ENCODE measurements around the gene NXPH3. TPM values are rescaled to one million over a fixed set of nuclear protein-coding genes. Genes with fewer than 3 reads are reported as not detected.
"Not testable (repeated sequence)": the region's sequence is repeated elsewhere in the genome, so short reads cannot be mapped to it uniquely, and the experiment has no call there.

The NXPH3 gene
- polyA plus RNA-seq (2014; cell fraction: cytosol; rRNA removed), result 0.44 and 0.58 TPM in 2 replicates
- not detected in 2 replicates for polyA plus RNA-seq (2014; cell fraction: nucleus; rRNA removed)

DNA sequence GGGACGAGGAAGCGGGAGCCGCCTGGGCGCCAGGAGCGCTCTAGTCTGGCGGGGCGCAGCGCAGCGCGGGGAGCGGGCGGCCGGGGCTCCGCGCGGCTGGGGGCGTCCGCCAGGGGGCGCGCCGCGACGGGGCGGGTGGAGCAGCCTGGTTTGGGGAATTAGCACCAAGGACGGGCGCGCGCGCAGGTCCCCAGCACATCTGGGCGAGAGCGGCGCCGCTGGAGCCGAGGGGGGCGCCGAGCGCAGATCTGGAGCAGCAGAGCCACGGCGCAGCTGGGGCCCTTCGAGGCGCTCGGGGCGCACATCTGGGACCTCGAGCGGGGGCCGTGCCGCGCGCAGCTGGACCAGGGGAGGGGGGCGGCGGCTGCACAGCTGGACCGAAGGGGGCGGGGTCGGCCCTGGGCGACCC is at the start of gene NXPH3:
Gene NXPH3 (plus strand): TSS at position 193 of the 409 bp plus-strand sequence. CDS start 349 bp downstream, outside the sequence.
- no peak for DNase-seq (ENCODE audit: low spot score)

DNA sequence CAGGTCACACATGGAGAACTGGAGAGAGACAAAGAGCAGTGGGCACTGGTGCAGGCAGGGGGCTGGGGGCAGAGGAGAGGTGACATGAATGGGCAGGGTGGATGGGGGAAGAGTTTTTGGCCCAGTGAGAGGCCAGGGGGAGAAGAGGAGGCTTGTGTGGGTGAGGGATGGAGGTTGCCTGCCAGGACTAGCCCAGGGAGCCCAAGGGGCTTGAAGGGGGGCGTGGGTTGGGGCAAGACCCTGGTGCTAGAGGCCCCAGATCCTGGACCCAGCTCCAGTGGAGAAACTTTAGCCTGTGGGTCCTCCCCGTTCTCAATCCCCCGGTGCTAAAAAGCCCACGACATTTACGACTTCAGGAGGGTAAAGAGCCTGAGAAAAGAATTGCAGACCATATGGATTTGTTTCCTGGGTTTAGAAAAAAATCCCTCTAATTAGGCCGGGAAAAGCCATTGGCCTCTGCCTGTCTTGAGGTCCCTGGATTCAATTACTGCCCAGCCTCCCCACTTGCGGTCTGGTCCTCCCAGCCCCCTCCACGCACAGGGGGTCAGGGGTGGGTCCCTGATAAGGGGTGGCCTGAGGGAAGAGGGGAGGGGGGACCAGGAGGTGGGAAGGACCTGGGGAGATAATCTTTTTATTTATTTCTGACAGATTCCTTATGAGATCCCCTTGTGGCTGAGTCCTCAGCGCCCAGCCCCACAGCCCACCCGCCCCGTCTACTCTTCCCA is 47.6 kb upstream of the NXPH3 start:
- no peak for DNase-seq (ENCODE audit: low spot score)

DNA sequence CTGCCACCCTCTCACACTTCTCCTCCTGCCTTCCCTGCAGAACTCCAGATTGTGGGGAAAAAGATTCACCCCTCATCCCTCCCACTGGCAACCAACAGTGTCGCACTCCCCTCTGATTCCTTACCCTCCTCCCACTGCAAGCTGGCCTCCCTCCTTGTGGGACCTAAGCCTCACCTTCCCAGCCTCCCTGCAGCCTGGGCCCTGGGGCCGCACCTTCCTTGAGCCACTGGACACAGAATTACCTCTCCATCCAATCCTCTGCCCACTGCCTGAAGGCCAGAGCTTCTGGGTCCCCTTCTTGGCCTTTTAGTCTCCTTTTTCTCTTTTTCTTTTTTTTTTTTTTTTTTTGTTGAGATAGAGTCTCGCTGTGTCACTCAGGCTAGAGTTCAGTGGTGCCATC is 46.7 kb upstream of the NXPH3 start:
- no peak for DNase-seq (ENCODE audit: low spot score)

DNA sequence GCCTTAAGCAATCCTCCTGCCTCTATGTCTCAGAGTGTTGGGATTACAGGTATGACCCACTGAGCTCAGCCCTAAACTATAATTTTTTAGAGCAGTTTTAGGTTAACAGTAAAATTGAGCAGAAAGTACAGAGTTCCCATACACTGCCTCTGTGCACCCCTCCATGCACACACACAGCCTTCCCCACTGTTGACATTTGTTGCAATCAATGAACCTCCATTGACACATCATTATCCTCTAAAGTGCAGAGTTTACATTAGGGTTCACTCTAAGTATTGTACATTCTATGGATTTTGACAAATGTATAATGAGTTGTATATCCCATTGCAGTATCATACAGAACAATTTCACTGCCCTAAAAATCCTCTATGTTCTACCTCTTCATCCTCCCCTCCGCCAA is 45.6 kb upstream of the NXPH3 start:
- no peak for DNase-seq (ENCODE audit: low spot score)

DNA sequence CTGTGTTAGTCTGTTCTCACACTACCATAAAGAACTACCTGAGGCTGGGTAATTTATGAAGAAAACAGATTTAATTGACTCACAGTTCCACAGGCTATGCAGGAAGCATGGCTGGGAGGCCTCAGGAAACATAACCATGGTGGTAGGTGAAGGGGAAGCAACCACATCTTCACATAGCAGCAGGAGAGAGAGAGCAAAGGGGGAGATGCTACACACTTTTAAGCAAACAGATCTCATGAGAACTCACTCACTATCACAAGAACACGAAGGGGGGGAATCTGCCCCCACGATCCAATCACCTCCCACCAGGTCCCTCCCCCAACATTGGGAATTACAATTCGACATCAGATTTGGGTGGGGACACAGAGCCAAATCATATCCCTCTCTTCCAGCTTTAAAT is 31.8 kb upstream of the NXPH3 start:
- DNase-seq (ENCODE audit: low spot score), result no peak

DNA sequence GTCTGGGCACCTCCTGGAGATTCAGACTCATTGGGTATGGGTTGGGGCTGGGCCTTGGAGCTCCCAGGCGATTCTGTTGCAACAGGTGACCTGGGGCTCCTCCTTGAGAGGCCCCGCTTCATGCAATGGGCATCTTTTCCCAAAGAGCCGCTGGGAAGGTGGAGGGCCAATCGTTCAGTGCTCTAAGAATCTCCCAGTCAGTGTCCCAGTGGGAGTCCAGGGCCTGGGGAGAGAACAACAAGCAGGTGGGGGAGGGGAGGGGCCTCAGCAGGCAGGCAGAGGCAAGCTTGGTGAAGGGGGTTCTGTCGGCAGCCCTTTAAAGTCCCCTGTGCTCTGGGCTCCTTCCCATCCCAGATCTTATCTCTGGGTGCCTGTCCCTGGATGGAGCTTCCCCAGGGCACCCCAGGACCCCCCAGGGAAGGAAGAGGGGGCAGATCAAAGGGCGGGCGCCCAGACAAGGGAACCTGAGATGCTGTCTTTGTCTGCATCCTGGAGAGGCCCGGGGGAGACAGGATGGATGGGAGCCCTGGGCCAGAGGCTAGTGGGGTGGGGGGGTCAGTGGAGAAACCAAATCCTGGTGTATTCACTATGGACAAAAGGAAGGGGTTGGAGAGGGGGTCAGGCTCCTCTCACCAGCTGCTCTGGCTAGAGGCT is 30.5 kb upstream of the NXPH3 start:
- DNase-seq (ENCODE audit: low spot score), result no peak

DNA sequence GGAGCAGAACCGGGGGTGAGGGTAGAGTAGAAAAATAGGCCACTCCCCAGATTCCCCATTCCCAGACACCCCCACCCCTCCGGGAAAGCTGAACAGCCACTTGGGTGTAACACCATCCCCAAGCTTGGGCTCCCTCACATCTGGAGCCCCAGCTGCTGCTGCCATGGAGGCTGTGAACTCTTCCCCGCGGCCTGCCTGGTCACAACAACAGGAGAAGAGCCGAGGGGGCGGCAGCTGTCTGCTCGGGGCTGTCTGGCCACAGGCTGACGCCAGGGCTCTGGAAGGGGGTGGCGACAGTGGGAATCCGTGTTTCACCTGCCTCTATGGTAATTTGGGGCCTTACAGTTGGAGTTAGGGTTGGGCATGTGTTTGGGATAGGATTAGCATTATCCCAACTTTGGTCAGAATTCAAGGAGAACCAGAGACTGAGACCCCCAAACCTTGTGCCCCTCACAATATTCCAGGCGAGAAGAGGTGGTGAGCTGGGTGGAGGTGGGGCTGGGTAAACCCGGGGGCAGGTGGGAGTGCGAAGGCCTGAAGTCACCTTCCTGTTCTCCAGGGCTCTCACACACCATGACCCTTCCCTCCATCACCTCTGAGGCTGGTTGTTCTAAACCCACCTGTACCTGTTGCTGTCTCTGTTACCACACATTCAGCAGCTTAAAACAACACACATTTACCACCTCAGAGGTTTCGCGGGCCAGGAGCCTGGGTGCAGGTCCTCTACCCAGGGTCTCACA is 29.7 kb upstream of the NXPH3 start:
- DNase-seq (ENCODE audit: low spot score), result no peak

DNA sequence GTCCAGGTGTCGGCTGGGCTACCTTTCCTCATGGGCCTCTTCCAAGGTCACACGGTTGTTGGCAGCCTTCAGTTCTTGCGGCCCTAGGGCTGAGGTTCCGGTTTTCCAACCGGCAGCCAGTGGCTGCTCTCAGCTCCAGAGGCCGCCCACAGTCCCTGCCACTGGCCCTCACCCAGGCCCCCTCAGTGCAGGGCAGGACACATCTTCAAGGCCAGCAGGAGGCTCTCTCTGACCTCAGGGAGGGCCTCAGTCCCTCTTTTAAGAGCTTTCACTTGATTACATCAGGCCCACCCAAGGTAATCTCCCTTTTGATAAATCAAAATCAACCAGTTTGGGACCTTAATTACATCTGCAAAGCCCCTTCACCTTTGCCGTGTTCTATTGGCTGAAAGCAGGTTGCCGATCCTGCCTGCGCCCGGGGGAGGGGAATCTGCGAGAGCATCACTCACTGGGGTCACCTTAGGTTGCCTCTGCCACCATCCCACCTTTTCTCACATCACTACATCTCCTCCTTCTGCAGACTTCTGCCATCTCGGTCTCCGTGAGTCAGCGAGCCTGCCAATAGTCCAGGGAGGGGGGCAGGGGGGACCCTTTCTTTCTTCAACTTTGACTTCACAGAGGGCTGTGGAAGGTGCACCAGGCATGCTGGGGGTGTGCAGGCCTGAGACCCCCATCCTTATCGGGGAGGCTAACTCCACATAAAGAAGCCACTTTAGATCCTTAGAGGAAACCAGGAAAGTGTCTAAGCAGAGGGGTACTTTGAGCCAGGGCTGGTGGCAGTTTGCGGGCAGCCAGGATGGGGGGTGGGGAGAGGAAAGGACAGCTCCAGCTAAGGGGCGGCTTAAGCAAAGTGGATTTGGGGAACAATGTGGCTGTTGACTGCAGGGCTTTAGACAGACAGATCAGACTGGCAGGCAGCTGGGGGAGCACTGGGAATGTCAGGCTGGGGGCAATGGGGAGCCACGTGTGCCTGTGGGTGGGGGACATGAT is 28.8 kb upstream of the NXPH3 start:
- no peak for DNase-seq (ENCODE audit: low spot score)

DNA sequence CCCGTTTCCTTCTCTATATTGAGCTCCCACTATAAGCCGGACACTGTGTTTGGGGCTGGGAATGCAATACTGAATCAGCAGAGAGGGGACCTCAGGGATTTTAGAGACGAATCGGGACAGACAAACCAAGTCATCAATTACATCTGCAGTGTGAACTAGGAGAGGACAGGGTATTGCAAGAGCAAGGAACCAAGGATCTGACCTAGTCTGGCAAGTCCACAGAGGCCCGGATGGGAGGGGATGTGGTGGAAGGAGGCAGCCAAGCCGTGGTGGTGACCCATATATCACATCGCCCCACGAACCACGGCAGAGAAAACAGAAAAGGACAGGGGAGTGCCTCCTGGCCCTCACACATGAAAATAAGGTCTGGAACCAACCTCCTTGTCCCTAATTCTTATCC is 28.1 kb upstream of the NXPH3 start:
- DNase-seq (ENCODE audit: low spot score), result no peak

DNA sequence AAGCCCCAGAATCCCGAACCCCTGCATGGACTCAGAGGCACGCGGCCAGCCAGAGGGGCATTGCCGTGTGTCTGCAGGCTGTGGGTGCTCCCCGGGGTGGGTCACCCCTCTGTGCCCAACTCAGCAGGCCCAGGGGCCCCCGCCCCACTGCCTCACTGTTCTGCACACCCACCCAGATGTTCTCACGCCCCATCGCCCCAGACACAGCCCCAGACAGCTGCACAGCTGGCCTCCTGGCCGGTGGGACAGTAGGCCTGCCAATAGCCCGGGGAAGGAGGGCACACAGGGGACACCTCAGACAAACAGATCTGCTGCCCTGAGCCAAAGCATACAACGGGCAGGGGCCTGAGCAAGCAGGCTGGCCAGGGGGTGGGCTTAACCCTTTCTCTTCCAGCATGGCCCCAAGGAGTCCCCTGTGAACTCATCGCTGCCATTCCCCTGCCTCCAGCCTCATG is 27.6 kb upstream of the NXPH3 start:
- DNase-seq (ENCODE audit: low spot score), result no peak

DNA sequence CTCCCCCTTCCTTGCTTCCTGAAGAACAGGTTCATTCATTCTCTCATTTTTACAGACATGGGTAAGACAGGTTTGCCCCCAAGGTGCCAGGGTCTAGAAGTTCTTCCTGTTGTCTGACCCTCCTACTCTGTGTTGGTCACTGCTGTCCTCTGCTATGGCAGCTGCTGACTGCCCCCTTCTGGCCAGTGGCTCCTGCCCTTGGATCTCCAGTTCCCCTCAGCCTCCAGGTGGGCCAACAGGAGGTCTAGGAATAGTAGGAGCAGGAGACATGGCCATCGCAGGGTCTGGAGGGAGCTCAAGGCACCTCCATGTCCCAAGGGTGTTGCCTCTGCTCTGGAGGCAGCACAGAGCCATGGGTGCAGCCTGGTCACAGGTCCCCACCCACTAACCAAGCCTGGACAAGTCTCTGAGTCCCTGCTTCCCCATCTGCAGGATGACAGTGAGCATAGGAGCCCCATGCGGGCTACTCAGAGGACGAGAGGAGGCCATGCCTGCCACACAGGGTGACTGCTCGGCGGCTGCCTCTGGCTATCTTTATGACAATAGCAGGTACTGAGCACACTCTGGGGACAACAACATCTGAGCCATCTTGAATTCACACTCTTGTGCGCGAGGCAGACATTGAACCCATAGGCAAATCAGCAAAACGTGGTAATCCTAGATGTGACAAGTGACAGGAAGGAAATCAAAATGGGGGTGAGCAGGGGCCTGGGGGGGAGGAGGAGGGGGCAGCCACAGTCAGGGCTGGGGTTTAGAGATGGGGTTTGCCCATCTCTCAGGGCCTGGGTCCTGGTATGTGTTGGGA is 27.0 kb upstream of the NXPH3 start:
- DNase-seq (ENCODE audit: low spot score), result peak; percentile 63

DNA sequence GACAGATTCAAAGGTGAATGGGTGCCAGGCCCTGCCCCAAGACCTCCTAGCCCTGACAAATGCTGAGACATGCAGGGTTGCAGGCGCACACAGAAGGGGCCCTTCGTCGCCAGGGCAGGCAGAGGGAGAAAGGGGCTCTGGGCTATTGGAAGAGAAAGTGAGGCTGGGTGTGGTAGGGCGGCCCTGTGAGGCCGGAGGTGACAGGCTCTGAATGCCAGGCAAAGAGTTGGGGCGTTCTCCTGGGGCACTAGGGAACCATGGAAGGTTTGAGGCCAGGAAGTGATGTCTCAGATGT is 26.4 kb upstream of the NXPH3 start:
- DNase-seq (ENCODE audit: low spot score), result no peak

DNA sequence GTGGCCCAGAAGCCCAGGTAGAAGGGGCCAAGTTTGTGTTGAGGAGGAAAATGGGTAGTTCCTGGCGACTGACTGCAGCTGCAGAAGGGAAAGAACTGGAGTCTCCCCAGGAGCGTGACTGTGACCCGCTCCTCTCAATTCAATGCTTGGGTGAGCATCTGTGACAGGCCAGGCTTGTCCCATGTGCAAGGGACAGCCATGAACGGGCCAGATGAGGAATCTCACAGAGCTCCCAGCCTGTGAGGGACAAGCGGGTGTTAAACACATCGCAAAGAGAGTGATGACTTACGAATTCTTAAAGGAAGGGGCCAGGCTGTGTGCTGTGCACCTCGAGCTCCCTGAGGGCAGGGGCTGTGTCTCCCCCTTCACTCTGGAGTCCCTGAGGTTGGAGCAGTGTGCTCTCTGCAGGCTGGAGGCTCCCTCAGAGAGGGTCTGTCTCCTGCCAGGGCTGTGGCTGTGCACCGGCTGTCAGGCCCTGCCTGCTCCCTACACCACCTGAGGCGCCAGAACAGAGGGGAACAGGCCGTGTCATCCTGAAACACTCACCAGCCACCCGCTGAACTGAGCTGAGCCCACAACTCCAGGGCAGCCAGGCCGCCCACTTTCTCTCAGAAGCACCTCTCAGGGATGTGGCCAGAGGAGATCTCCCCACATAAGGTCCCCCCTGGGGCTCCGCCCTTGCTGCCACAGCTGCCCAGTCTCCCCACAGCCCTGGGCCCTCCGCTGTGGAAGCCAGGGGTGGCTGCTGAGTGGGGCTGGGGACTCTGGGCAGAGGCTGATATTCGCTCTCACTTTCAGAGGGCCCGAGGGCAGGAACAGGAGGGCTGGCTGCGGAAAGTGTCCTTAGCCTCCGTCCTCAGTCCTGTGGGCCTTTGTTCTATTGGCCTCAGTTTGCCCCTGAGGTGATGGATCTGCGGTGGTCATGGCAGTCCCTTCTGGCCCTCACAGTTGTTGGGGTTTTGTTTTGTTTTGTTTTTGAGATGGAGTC is 25.7 kb upstream of the NXPH3 start:
- no peak for DNase-seq (ENCODE audit: low spot score)

DNA sequence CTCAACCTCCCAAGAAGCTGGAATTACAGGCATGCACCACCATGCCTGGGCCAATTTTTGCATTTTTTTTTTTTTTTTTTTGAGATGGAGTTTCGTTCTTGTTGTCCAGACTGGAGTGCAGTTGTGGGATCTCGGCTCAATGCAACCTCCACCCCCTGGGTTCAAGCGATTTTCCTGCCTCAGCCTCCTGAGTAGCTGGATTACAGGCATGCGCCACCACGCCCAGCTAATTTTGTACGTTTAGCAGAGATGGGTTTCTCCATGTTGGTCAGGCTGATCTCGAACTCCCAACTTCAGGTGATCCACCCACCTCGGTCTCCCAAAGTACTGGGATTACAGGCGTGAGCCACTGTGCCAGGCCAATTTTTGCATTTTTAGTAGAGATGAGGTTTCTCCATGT is 24.9 kb upstream of the NXPH3 start:
- DNase-seq (ENCODE audit: low spot score), result not testable (repeated sequence)

DNA sequence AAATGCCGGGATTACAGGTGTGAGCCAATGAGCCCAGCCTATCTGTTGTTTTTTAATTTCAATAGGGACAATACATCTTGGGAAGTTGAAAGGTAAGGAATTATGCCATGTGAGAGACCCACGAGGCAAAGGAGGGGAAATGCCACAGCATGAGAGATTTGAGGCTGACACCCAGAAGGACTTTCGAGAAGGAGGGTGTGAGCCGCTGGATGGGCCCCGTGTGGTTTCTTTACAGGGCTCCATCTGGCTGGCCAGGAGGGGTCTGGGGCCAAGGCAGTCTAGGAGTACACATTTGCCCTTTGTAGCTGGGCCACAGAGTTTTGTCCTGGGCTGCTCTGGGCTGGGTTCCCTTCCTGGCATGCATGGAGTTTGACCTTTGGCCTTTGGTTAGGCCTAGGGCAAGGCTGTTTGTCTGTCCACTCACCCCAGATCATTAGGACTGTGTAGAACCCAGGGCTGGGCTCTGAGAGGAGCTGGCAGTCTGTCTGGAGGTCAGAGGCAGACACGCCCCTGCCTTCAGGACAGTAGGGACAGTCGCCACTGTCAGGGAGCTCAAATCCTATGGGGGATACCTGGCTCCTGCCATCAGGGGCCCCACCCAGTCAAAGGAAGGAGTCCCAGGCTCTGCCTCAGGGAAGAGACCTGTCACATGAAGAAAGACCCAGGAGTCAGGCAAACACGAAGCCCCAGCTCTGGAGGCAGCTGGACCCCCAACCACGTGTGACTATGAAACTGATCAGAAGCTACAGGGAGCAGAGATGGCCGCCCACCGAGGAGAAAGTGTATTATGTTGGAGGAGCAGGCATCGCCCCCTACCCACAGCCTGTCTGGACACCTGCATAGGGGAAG is 24.2 kb upstream of the NXPH3 start:
- DNase-seq (ENCODE audit: low spot score), result no peak

DNA sequence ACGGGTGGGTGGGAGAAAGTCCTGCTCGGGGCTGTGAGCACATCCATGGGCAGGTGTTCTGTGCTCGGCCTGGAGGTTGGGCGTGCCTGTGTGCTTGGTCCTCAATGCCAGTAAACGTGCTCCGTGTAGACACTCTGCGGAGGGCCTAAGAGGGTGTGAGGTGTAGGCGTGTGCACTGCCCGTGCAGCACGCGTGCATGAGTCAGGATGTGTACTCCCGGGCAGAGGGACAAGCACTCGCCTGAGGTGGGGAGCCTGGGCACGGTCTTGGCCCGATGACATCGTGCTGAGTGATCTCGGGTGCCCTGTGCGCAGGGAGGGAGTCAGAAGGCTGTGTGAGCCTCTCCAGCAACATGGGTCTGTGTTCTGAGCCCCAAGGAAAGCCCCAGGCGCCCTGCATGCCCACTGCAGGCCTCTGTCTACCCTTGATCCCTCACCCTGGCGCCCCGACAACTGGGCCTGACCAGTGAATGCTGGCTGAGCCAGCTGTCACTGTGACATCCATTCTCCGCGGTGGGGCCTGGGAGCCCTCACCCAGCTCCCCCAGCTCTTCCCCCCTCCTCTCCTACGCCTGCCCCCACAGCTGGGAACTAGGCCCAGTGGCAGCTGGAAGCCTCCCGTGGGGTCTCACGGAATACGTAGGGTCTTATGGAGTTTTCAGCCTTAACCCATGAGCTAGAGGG is 23.5 kb upstream of the NXPH3 start:
- DNase-seq (ENCODE audit: low spot score), result no peak

DNA sequence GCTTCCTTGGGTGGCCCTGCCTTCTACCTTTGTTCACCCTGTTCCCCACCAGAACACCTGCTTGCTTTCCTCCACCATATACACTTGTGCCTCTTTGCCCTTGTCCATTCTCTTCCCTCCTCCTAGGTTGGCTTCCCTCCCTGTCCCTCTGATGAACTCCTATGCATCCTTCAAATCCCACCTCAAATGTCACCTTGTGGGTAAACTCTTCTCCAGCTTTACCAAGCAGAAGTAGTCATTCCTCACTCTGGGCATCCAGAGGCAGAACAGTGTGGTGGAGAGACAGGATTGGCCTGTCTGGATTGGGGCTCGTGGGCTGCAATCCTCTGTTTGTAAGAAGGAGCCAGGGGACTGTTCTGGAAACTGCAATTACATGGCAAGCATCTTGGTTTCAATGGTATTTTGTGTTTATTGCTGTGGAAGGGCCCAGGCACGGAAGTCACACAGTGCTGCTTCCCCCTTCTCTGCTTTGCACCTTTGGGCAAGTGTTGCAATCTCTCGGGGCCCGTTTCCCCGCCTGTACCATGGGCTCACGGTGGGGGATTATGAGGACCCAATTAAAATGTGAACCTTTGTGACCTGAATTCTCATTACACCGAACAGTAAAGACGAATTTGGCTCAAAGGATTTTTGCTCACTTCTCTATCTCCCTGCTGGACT is 21.9 kb upstream of the NXPH3 start:
- no peak for DNase-seq (ENCODE audit: low spot score)
